ENCODE data around the gene HOXB3.

Gene HOXB3

DNA sequence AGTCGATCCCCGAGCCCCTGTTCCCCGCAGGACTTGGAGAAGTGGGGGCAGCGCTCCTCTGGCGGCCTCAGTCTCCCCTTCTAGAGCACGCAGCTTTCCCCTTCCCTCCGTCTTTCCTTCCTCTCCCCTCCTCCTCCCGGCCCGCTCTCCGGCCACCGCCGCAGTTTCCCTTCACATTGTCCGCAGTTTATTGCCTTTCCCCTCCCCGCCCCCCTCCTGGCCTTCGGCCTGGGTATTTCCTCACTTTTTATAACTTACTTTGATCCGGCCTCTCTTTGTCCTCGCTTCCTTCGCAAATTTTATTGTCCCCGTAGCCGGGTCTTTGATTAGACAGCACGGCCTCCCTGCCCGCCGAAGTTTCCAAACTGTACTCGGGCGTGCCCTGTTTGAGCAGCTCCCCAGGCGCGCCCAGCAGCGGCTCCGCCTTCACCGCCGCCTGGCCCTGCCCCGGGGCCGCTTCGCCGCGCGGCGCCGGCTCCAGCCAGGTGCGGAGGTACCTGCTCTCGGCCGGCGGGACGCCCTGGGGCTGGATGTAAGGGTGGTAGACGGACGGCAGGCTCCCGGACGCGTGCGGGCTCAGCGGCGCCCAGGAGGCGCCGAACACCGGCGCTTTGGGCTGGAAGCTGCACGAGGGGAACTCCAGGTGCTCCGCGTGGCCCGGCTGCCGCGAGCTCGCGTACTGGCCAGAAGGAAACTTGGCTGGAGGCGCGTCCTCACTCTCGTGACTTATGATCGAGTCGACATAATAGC, 35.6 kb upstream of the HOXB3 start:
- FAIRE-seq: no peak

- no peak for FAIRE-seq
Observed at GRCh38 chr17:48624544-48625494, 34.8 kb upstream of the HOXB3 start.

- no peak for FAIRE-seq
Observed at GRCh38 chr17:48624118-48624517, 34.1 kb upstream of the HOXB3 start.

GRCh38 chr17:48623583-48623982, 33.5 kb upstream of the HOXB3 start:
- FAIRE-seq: no peak

DNA sequence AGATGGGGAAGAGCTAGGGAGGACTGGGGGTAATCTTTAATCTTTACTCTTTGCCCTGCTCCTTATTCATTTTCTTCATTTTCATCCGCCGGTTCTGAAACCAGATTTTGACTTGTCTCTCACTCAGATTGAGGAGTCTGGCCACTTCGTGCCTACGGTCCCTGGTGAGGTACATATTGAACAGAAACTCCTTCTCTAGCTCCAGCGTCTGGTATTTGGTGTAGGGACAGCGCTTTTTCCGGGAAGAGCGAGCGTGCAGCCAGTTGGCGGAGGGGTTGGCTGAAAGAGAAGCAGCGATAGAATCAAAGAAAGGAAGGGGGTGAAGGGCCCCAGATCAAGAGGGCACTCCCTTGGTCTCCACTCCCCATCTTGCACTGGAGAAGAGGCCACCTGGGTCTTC, 32.8 kb upstream of the HOXB3 start:
- FAIRE-seq: no peak

- no peak for FAIRE-seq
Observed at GRCh38 chr17:48621410-48622392, 31.7 kb upstream of the HOXB3 start.

DNA sequence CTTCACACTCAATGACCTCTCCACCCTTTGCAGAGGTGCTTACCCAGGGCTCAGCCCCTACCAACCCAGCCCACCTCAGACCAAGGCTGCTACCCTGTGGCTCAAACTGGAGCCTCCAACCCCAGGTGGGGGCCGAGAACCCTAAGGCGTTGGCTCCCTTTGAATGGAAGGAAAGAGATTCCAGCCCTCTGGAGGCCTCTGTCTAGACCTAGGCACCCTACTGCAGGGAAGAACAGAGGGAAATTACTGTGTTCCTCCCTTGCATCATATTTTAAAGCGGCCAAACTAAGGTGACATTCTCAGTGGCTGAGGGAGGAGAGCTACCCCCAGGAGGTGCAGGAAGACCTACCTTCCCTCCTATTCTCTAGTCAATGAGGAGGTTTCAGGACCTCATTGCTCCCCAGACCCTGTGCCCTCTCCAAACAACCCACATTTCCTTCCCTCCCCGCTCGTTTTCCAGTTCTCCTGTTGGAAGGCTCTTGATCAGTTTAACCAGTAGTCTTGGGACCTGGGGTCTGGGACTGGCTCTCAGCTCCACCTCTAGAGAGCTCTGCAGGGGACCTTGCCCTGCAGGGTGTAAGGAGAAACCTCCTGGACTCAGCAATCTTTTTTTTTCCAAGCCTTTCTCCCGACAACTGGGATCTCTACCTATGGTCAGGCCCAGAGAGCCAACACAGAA, 30.6 kb upstream of the HOXB3 start:
- FAIRE-seq: no peak

GRCh38 chr17:48619826-48620449, 29.9 kb upstream of the HOXB3 start:
- no peak for FAIRE-seq

- peak; percentile 94 for FAIRE-seq
Observed at GRCh38 chr17:48618256-48618896, 28.3 kb upstream of the HOXB3 start.

- FAIRE-seq: no peak
Observed at GRCh38 chr17:48617471-48618255, 27.6 kb upstream of the HOXB3 start.

DNA sequence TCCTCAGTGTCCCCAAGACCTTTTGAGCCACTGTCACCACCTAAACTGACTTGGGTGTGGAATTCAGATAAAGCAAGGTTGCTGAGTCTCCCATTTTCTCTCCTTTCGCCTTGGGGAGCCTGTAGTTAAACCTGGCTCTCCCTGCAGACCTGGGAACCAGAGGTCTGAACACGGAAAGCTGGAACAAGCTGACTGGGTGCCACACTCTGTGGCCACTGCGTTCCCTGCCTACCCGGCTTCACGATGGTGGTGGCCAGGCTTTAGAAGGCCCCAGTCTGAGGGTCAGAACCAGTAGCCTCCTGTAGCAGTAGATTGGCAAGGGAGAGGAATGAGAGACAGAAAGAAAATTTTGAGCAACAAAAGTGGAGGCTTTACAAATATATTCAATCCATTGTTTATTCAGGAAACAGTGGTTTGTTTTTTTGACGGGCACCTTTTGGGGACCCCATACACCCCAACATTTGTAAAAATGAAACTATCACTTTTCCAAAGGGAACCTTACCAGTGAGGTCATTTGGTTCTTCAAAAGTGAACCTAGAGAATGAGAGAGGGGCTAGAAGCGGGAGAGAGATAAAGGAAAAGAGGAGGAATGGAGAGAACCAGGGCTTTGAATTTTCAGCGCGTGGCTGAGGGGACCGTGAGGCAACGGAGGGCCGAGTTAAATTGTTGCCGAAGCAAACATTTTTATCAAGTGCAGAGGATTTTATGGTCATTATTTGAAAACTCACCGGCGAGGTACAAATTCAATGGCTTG, 26.9 kb upstream of the HOXB3 start:
- FAIRE-seq: no peak

- no peak for FAIRE-seq
Observed at GRCh38 chr17:48615963-48616716, 26.1 kb upstream of the HOXB3 start.

GRCh38 chr17:48615047-48615962, 25.3 kb upstream of the HOXB3 start, which contains the start of gene HOXB8:
Gene HOXB8 (minus strand): TSS chr17:48615292. CDS start chr17:48614704, 588 bp downstream.
- FAIRE-seq: no peak

DNA sequence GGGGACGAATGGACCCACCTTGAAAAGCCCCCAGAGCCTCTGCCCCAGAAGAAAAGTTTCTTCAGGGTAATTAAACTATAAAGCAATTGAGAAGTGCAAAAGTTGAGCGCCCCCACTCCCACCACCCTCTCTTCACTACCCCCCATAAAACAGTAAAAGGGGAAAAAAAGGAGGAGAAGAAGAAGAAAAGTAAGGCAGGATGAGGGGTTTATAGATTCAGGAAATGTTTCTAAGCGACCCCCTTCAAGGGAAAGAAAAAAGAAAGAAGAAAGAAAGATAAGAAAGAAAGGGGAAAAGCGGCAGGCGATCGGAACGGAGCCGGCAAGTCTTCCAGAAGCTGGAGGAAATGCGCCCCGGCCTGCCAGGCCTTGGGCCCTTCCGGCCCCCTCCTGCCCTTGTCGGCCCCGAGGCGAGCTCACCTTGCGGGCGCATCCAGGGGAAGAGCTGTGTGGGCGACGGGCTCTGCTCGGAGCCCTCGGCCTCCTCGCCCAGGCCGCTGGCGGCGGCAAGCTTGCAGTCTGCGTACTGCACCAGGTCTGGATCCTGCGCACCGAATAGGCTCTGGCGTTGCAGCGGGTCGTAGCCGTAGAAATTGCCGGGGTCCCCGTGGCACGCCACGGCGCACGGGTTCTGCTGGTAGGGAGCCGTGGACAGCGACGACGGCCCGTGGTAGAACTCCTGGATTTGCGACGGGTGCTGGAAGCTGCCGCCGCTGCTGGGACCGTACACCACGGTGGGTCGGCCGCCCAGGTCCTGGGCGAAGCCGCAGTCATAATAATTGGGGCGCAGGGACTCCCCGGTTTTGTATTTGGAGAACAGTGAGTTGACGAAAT, 24.0 kb upstream of the HOXB3 start:
- no peak for FAIRE-seq

- FAIRE-seq: no peak
Observed at GRCh38 chr17:48612854-48613691, 23.0 kb upstream of the HOXB3 start.

- FAIRE-seq: no peak
Observed at GRCh38 chr17:48612456-48612853, 22.4 kb upstream of the HOXB3 start.
